Neural crest cell (in vitro differentiated cells): Measurements from ENCODE around the gene PYGO2. TPM values are rescaled to one million over a fixed set of nuclear protein-coding genes. Genes with fewer than 3 reads are reported as not detected.
"Not testable (repeated sequence)": the region's sequence is repeated elsewhere in the genome, so short reads cannot be mapped to it uniquely, and the experiment has no call there.

Experiments used
- DNase-seq: peaks from one replicate; pipeline ENCODE4 v3.0.0; 2021; ENCODE audit warnings: low read depth, mixed read lengths, low spot score
- H3K27ac Mint-ChIP-seq: one replicate; pipeline ENCODE4 v1.8.0; 2021; ENCODE audit warnings: mild to moderate bottlenecking, mixed read lengths; ENCODE audit not compliant: unreplicated experiment
- H3K27me3 Mint-ChIP-seq: 2 replicates; pipeline ENCODE4 v1.8.0; 2021; ENCODE audit warnings: low read depth, mild to moderate bottlenecking, mixed read lengths
- H3K36me3 Mint-ChIP-seq: 2 replicates; pipeline ENCODE4 v1.8.0; 2021; ENCODE audit warnings: low read depth, mild to moderate bottlenecking, mixed read lengths
- H3K4me1 Mint-ChIP-seq: 2 replicates; pipeline ENCODE4 v1.8.0; 2021; ENCODE audit warnings: mixed read lengths
- H3K4me3 Mint-ChIP-seq: one replicate; pipeline ENCODE4 v1.8.0; 2021; ENCODE audit warnings: mild to moderate bottlenecking, mixed read lengths
- H3K9me3 Mint-ChIP-seq: 2 replicates; pipeline ENCODE4 v1.8.0; 2021; ENCODE audit warnings: mixed read lengths
- CTCF ChIP-seq: fragments of 200-600 bp; sonication (generic); conservative IDR thresholded peaks from 2 replicates; pipeline ENCODE4 v1.5.0; 2021; ENCODE audit warnings: antibody characterized with exemption, mild to moderate bottlenecking
- total RNA-seq: library from RNA; stranded (reverse); gene quantifications from 2 replicates; pipeline ENCODE4 v1.2.1, GENCODE V29; 2021

Gene PYGO2
- total RNA-seq, 1 donor from 2014 or later = 65.1 TPM

GRCh38 chr1:154913273-154913672, 48.3 kb downstream of the PYGO2 start:
- DNase-seq = no peak
- H3K9me3 Mint-ChIP-seq = peaks cover 13% of the 10 kb centered on the region
- H3K4me3 Mint-ChIP-seq = no peak overlapping the region
- no peaks in the 10 kb centered on the region for H3K27me3 Mint-ChIP-seq
- no peaks in the 10 kb centered on the region for H3K4me1 Mint-ChIP-seq
- no peak for TF ChIP-seq CTCF
- H3K27ac Mint-ChIP-seq = no peak overlapping the region
- peaks cover 17% of the 10 kb centered on the region for H3K36me3 Mint-ChIP-seq

GRCh38 chr1:154912755-154913154, 48.8 kb downstream of the PYGO2 start:
- H3K4me1 Mint-ChIP-seq = no peaks in the 10 kb centered on the region
- no peak overlapping the region for H3K27ac Mint-ChIP-seq
- H3K27me3 Mint-ChIP-seq = no peaks in the 10 kb centered on the region
- no peak overlapping the region for H3K4me3 Mint-ChIP-seq
- no peak for DNase-seq
- H3K9me3 Mint-ChIP-seq = peaks cover 17% of the 10 kb centered on the region
- H3K36me3 Mint-ChIP-seq = peaks cover 21% of the 10 kb centered on the region
- no peak for TF ChIP-seq CTCF

GRCh38 chr1:154911691-154912550, 49.7 kb downstream of the PYGO2 start:
- peaks cover 24% of the 10 kb centered on the region for H3K36me3 Mint-ChIP-seq
- no peak for TF ChIP-seq CTCF
- H3K4me3 Mint-ChIP-seq = no peak overlapping the region
- no peaks in the 10 kb centered on the region for H3K27me3 Mint-ChIP-seq
- DNase-seq = no peak
- no peaks in the 10 kb centered on the region for H3K4me1 Mint-ChIP-seq
- peaks cover 20% of the 10 kb centered on the region for H3K9me3 Mint-ChIP-seq
- peak overlapping the region; percentile 32 for H3K27ac Mint-ChIP-seq

DNA sequence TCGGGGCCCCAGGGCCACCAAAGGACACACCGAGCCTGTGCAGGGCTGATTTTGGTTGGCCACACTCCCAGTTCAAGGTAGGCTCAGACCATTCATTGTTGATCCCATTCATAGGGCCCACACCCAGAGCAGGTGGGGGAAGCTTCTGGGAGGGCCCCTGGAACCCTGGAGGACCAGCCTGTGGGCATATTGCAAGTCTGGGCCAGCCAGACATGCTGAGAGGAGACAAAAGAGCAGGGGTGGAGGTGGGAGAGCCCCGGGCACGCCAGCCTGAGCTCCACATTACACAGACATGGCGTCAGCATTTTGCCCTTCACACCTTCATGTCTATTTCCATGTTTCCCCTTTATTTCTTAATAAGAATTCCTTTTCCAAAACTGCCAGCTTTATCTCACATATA, 50.7 kb downstream of the PYGO2 start:
- H3K27ac Mint-ChIP-seq = no peak overlapping the region
- H3K9me3 Mint-ChIP-seq = peaks cover 18% of the 10 kb centered on the region
- no peaks in the 10 kb centered on the region for H3K27me3 Mint-ChIP-seq
- no peak overlapping the region for H3K4me3 Mint-ChIP-seq
- no peak for TF ChIP-seq CTCF
- DNase-seq = no peak
- no peaks in the 10 kb centered on the region for H3K4me1 Mint-ChIP-seq
- H3K36me3 Mint-ChIP-seq = peaks cover 18% of the 10 kb centered on the region

DNA sequence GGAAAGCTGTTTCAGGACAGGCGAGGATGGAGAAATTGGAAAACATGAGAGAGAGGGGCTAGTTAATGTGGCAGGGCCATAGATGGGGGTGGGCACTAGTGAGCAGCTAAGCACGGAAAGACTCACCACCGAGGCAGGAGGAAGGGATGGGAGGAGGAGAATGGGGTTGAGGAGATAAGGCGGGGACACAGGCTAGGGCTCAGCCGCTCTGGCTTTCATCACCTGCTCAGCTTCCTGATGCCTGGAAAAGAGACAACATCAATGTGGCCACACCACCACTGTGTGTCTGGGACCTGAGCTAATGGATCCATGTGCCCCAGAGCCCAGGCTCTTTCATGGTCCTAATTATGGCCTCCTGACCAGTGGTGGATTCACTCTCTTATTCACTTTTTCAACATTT, 52.6 kb downstream of the PYGO2 start:
- Mint-ChIP-seq H3K27ac (no peak overlapping the region), H3K36me3 (peaks cover 18% of the 10 kb centered on the region), H3K27me3 (no peaks in the 10 kb centered on the region), H3K4me3 (no peak overlapping the region), H3K9me3 (peaks cover 18% of the 10 kb centered on the region), H3K4me1 (no peaks in the 10 kb centered on the region)
- TF ChIP-seq CTCF = no peak
- DNase-seq = no peak

GRCh38 chr1:154908129-154908528, 53.5 kb downstream of the PYGO2 start:
- peaks cover 18% of the 10 kb centered on the region for H3K36me3 Mint-ChIP-seq
- H3K27ac Mint-ChIP-seq, H3K4me3 Mint-ChIP-seq, DNase-seq, H3K27me3 Mint-ChIP-seq, H3K4me1 Mint-ChIP-seq: not testable (repeated sequence)
- H3K9me3 Mint-ChIP-seq = peaks cover 18% of the 10 kb centered on the region
